ENCODE measurements around the gene DTX1.

Gene DTX1

DNA sequence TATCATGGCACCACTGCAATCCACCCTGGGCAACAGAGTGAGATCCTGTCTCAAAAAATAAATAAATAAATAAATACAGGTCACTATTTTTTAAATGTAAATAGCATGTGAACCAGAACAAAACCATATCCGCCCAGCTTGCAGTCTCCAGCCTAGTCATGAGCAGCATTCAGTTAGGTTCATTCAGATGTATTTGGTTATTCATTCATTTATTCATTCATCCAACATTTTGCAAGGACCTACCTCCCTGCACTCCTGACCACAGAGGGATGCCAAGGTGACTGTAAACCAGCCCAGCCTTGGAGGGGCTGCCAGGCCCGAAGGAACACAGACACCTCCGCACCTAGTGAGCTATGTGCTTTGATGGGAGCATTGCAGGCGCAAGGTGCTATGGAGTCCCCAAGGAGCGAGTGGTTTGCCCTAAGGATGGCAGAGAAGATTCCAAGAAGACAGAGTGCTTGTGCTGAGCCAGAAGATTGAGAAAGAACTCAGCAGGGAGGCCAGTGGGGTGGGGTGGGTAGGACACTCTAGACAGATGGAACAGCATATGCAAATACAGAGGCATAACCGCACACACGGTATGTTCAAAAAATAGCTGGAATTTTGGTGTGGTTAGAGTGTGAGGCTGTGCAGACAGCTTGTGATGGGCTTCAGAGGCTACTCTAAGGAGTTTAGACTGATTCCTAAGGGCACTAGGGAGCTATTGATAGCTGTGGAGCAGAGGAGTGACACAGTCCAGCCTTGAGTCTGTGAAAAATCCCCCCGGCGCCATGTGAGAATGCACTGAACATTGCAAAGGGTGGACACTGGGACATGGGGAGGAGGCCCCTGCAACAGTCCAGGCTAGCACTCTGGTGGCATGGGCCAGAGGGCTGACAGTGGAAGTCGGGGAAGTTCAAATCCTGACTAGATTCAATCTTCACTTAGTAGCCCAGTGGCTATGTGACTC is 11.7 kb downstream of the DTX1 start:
- H3K36me3 ChIP-seq (ENCODE audit: control insufficient read depth in 2 of 2, insufficient read depth in 1 of 2, low read length in 2 of 2), result no peaks in the 10 kb centered on the region
- no peaks in the 10 kb centered on the region for H3K9me3 ChIP-seq (ENCODE audit: control insufficient read depth, insufficient read depth, low read depth, low read length)
- 0 out of 2 replicates have a peak, but pooled peaks cover 2% of the 10 kb centered on the region for H3K4me1 ChIP-seq (ENCODE audit: control insufficient read depth, insufficient read depth, low read length)
- TF ChIP-seq ZNF16 (tag by site-specific recombination; IDR thresholded peaks at IDR 0.05; ENCODE audit: low read depth) (peak; percentile 84), ZNF600 (tag by site-specific recombination; IDR thresholded peaks at IDR 0.05) (no peak), ZNF138 (tag by site-specific recombination; IDR thresholded peaks at IDR 0.05; ENCODE audit: borderline replicate concordance) (no peak), KLF9 (tag by site-specific recombination; IDR thresholded peaks at IDR 0.05; ENCODE audit: low read depth) (no peak), KLF8 (tag by site-specific recombination; IDR thresholded peaks at IDR 0.05) (no peak)
- TF ChIP-seq, protein P1, sequence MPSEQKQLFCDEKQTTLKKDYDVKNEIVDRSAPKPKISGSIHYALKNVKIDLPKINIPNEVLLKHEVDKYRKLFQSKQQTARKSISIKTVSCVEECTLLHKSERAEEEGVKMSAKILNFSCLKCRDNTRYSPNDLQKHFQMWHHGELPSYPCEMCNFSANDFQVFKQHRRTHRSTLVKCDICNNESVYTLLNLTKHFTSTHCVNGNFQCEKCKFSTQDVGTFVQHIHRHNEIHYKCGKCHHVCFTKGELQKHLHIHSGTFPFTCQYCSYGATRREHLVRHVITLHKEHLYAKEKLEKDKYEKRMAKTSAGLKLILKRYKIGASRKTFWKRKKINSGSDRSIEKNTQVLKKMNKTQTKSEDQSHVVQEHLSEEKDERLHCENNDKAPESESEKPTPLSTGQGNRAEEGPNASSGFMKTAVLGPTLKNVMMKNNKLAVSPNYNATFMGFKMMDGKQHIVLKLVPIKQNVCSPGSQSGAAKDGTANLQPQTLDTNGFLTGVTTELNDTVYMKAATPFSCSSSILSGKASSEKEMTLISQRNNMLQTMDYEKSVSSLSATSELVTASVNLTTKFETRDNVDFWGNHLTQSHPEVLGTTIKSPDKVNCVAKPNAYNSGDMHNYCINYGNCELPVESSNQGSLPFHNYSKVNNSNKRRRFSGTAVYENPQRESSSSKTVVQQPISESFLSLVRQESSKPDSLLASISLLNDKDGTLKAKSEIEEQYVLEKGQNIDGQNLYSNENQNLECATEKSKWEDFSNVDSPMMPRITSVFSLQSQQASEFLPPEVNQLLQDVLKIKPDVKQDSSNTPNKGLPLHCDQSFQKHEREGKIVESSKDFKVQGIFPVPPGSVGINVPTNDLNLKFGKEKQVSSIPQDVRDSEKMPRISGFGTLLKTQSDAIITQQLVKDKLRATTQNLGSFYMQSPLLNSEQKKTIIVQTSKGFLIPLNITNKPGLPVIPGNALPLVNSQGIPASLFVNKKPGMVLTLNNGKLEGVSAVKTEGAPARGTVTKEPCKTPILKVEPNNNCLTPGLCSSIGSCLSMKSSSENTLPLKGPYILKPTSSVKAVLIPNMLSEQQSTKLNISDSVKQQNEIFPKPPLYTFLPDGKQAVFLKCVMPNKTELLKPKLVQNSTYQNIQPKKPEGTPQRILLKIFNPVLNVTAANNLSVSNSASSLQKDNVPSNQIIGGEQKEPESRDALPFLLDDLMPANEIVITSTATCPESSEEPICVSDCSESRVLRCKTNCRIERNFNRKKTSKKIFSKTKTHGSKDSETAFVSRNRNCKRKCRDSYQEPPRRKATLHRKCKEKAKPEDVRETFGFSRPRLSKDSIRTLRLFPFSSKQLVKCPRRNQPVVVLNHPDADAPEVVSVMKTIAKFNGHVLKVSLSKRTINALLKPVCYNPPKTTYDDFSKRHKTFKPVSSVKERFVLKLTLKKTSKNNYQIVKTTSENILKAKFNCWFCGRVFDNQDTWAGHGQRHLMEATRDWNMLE (tag by site-specific recombination; conservative IDR thresholded peaks at IDR 0.05; ENCODE audit: low read depth), result no peak
- H3K4me3 ChIP-seq (ENCODE audit: low read depth, low read length), result no peak overlapping the region
- no peak overlapping the region for H3K27ac ChIP-seq (ENCODE audit: extremely low read depth, low read depth, low read length)
- POLR2A ChIA-PET, result no interaction called here
- CTCF ChIA-PET, result interaction anchor here (0.5 to 1.1 kb wide), 4 partner anchors 18 to 97 kb away, joined by 3 to 6 read pairs (median 4); no protein-coding TSS in a partner anchor

DNA sequence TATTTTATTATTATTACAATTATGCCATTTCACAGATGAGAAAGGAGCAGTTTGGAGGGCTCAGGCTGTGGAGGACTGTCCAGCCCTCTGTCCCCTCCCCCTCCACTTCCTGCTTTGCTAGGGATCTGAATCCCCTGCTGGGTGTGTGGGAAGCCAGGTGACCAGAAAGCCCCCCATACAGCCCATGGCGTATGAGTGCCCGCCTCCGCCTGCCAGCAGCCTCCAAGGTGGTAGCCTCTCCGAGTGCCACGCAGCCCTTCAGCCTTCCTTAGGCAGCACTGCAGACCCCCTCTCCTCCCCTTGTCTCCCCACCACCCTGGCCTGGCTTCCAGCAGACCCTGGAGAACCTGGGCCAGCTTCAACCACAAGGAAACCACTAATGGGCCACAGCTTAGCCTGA is 12.6 kb downstream of the DTX1 start:
- H3K4me3 ChIP-seq (ENCODE audit: low read depth, low read length), result no peak overlapping the region
- CTCF ChIA-PET, result interaction anchor here (0.6 to 1.2 kb wide), 2 partner anchors 21 to 84 kb away, joined by 3 read pairs; no protein-coding TSS in a partner anchor
- no peak overlapping the region for H3K27ac ChIP-seq (ENCODE audit: extremely low read depth, low read depth, low read length)
- no peaks in the 10 kb centered on the region for H3K9me3 ChIP-seq (ENCODE audit: control insufficient read depth, insufficient read depth, low read depth, low read length)
- POLR2A ChIA-PET, result no interaction called here
- no peaks in the 10 kb centered on the region for H3K36me3 ChIP-seq (ENCODE audit: control insufficient read depth in 2 of 2, insufficient read depth in 1 of 2, low read length in 2 of 2)
- 0 out of 2 replicates have a peak, but pooled peaks cover 2% of the 10 kb centered on the region for H3K4me1 ChIP-seq (ENCODE audit: control insufficient read depth, insufficient read depth, low read length)
- TF ChIP-seq ZNF654 (tag by site-specific recombination; IDR thresholded peaks at IDR 0.05; ENCODE audit: low read depth), result no peak
- peak; percentile 35; the same call in 1 of the 2 replicates for TF ChIP-seq GLIS2 (tag by site-specific recombination; IDR thresholded peaks at IDR 0.05)

DNA sequence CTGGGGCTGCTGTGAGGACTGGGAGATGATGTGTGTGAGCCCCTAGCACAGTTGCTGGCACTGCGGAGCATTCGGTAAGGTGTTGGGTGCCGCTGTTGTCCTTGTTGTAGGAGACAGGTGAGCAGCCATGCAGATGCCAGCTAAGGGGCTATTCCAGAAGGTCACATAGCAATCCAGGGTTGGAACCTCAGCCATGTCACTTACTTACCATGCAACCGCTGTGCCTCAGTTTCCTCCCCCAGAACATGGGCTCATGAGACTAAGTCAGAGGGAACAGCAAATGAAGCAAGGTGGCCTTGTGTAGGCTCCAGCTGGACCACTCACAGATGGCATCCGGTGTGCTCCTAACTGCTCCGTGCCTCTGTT is 13.2 kb downstream of the DTX1 start:
- Histone ChIP-seq H3K4me3 (ENCODE audit: low read depth, low read length) (no peak overlapping the region), H3K36me3 (ENCODE audit: control insufficient read depth in 2 of 2, insufficient read depth in 1 of 2, low read length in 2 of 2) (no peaks in the 10 kb centered on the region), H3K9me3 (ENCODE audit: control insufficient read depth, insufficient read depth, low read depth, low read length) (no peaks in the 10 kb centered on the region), H3K27ac (ENCODE audit: extremely low read depth, low read depth, low read length) (no peak overlapping the region), H3K4me1 (ENCODE audit: control insufficient read depth, insufficient read depth, low read length) (0 out of 2 replicates have a peak, but pooled peaks cover 2% of the 10 kb centered on the region)
- TF ChIP-seq, protein P2, sequence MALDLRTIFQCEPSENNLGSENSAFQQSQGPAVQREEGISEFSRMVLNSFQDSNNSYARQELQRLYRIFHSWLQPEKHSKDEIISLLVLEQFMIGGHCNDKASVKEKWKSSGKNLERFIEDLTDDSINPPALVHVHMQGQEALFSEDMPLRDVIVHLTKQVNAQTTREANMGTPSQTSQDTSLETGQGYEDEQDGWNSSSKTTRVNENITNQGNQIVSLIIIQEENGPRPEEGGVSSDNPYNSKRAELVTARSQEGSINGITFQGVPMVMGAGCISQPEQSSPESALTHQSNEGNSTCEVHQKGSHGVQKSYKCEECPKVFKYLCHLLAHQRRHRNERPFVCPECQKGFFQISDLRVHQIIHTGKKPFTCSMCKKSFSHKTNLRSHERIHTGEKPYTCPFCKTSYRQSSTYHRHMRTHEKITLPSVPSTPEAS (tag by site-specific recombination; IDR thresholded peaks at IDR 0.05), result no peak
- CTCF ChIA-PET, result interaction anchor here (0.6 to 1.8 kb wide), 3 partner anchors 21 to 104 kb away, joined by 3 to 10 read pairs (median 3); no protein-coding TSS in a partner anchor
- POLR2A ChIA-PET, result no interaction called here

All from HEK293 (cell line).